ENCODE results near the gene PROX2. TPM values are rescaled to one million over a fixed set of nuclear protein-coding genes. Genes with fewer than 3 reads are reported as not detected.
A peak's percentile ranks its signal among the peaks of the same experiment; 100 is the strongest.

PROX2 gene
- total RNA-seq, 1 donor from 2014 or later, result not detected

- Histone ChIP-seq H3K4me3 (ENCODE audit: low read depth, low read length) (no peak overlapping the region), H3K36me3 (ENCODE audit: control insufficient read depth, insufficient read depth, low read length) (no peaks in the 10 kb centered on the region), H3K27me3 (ENCODE audit: control insufficient read depth, insufficient read depth, low read length) (no peaks in the 10 kb centered on the region)
- TF ChIP-seq CTCF (IDR thresholded peaks at IDR 0.05; ENCODE audit: insufficient read depth, low read length, poor library complexity, severe bottlenecking), result no peak
- DNase-seq (ENCODE audit: low read depth), result no peak
These were observed 39.5 kb upstream of the PROX2 start for GRCh38 chr14:74915426-74915825.

DNA sequence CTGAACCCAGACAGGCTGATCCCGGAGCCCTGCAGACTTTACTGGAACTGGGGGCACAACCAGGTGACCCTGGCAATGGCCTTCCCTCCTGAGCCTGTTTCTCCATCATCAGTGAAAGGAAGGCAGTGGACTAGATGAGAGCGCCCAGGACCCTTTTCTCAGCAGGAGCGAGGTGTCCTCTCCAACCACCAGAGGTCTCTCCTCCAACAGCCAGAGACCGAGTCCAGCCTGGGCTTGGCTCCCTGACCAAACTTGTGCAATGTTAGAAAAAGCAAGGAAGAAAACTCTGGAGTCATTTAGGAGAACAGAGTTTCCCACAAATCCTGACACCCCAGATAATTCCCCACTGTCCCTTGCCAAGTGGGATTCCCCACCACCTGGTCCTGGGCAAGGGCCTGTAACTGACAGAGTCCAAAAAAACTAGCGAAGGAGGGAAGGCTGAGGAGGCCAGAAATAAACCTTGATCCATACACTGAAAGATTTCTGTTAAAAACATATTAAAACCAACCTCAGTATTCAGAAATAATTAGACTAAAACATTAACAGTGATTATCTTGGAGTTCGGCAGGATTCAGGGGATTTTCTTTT is 38.1 kb upstream of the PROX2 start:
- no peak overlapping the region for H3K4me3 ChIP-seq (ENCODE audit: low read depth, low read length)
- peak; percentile 21 for DNase-seq (ENCODE audit: low read depth)
- peak; percentile 86 for TF ChIP-seq CTCF (IDR thresholded peaks at IDR 0.05; ENCODE audit: insufficient read depth, low read length, poor library complexity, severe bottlenecking)
- H3K27me3 ChIP-seq (ENCODE audit: control insufficient read depth, insufficient read depth, low read length), result no peaks in the 10 kb centered on the region
- H3K36me3 ChIP-seq (ENCODE audit: control insufficient read depth, insufficient read depth, low read length), result no peaks in the 10 kb centered on the region

DNA sequence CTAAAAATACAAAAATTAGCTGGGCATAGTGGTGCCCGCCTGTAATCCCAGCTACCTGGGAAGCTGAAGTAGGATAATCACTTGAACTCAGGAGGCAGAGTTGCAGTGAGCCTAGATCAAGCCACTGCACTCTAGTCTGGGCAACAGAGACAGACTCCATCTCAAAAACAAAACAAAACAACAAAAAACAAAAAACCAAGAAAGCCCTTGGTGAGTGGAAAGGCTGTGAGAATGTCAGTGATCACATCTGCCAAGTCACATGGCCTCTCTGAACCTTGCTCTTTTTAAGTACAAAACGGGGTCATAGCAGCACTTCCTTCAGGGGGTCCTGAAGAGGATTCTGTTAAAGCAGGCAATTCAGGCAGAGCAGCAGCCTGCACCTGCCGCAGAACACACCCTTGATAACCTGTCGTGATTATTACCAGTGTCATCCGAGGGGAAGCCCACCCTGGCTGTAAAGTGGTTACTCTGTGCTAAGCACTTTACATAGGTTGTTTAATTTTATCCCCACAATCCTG is 37.5 kb upstream of the PROX2 start:
- Histone ChIP-seq H3K27me3 (ENCODE audit: control insufficient read depth, insufficient read depth, low read length) (no peaks in the 10 kb centered on the region), H3K36me3 (ENCODE audit: control insufficient read depth, insufficient read depth, low read length) (no peaks in the 10 kb centered on the region), H3K4me3 (ENCODE audit: low read depth, low read length) (no peak overlapping the region)
- TF ChIP-seq CTCF (IDR thresholded peaks at IDR 0.05; ENCODE audit: insufficient read depth, low read length, poor library complexity, severe bottlenecking), result no peak
- DNase-seq (ENCODE audit: low read depth), result no peak

- TF ChIP-seq CTCF (IDR thresholded peaks at IDR 0.05; ENCODE audit: insufficient read depth, low read length, poor library complexity, severe bottlenecking), result no peak
- Histone ChIP-seq H3K27me3 (ENCODE audit: control insufficient read depth, insufficient read depth, low read length) (no peaks in the 10 kb centered on the region), H3K4me3 (ENCODE audit: low read depth, low read length) (no peak overlapping the region), H3K36me3 (ENCODE audit: control insufficient read depth, insufficient read depth, low read length) (no peaks in the 10 kb centered on the region)
- no peak for DNase-seq (ENCODE audit: low read depth)
These were observed 36.9 kb upstream of the PROX2 start for GRCh38 chr14:74912801-74913200.

- no peak for TF ChIP-seq CTCF (IDR thresholded peaks at IDR 0.05; ENCODE audit: insufficient read depth, low read length, poor library complexity, severe bottlenecking)
- Histone ChIP-seq H3K4me3 (ENCODE audit: low read depth, low read length) (no peak overlapping the region), H3K36me3 (ENCODE audit: control insufficient read depth, insufficient read depth, low read length) (no peaks in the 10 kb centered on the region), H3K27me3 (ENCODE audit: control insufficient read depth, insufficient read depth, low read length) (no peaks in the 10 kb centered on the region)
- DNase-seq (ENCODE audit: low read depth), result no peak
These were observed 36.2 kb upstream of the PROX2 start for GRCh38 chr14:74912111-74912510.

DNA sequence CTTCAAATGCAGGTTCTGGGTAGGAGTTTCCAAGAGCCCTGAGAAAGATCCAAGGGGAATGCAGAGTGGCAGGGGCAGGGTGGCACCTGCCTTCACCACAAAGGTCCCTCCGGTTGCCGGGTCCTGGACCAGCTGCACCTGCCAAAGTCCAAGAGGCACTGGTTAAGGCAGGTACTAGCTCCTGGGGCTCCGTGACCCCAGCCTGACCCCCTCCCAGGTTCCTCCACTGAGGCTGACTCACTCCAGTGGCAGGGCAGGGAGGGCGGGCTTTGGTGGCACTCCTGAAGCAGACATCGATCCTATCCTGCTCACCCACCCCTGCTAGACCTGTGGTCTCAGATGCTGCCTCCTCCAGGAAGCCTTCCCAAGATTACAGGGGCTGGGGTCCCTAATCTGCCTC is 35.8 kb upstream of the PROX2 start:
- Histone ChIP-seq H3K27me3 (ENCODE audit: control insufficient read depth, insufficient read depth, low read length) (no peaks in the 10 kb centered on the region), H3K36me3 (ENCODE audit: control insufficient read depth, insufficient read depth, low read length) (no peaks in the 10 kb centered on the region), H3K4me3 (ENCODE audit: low read depth, low read length) (no peak overlapping the region)
- no peak for TF ChIP-seq CTCF (IDR thresholded peaks at IDR 0.05; ENCODE audit: insufficient read depth, low read length, poor library complexity, severe bottlenecking)
- DNase-seq (ENCODE audit: low read depth), result no peak
